ENCODE measurements around the gene TSTD2.
"Not testable (repeated sequence)": the region's sequence is repeated elsewhere in the genome, so short reads cannot be mapped to it uniquely, and the experiment has no call there.

TSTD2 gene

DNA sequence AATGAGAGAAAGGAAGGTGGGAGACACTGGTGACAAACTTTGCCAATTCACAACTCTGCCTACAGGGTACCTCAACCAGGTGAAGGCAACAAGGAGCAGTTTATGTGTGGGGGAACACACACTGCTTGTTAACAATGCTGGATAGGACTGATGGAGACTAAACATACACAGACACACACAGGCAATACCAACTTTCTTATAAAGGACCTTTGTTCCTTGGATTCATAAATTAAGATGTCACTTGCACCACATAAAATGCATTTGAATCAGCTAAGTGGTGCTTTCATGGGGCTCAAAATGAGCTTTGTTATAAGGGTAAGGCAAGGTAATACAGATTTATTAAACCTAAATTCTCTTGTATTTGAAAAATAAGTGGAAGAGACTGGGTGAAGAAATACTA is 4.0 kb downstream of the TSTD2 start:
- no peak for DNase-seq

DNA sequence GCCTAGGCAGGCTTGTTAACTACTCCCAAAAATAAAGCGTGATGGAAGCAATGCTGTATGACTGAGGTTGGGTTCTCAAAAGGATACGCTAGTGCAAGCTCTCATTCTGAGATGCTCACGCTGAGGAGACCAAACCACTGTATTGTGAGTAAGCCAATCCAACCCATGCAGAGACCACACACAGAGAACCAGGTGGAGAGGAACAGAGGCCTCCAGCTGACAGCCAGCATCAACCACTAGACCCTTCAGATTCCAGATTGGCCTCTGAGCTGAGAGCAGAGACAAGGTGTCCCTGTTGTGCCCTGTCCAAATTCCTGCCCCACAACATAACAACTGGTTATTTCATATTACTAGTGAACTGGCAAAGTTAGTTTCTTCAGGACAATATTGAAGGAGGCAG is 4.5 kb downstream of the TSTD2 start:
- peak; percentile 17 for DNase-seq

DNA sequence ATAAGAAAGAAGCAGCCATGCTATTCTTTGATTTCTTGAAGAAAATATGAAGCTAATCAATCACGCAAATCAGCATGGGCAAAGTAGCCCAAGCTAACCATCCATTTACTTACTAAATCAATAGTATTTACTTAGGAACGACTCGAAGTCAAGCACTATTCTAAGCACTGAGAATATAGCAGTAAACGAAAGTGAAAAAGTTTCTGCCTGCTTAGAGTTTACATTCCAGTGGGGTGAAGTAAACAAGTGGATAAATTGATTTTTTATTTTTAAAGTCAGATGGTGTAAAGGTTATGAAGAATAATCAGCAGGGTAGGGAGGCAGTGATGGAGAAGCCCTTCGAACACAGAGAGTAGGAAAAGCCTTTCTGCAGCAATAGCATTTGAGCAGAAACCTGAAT is 5.5 kb downstream of the TSTD2 start:
- DNase-seq, result no peak

DNA sequence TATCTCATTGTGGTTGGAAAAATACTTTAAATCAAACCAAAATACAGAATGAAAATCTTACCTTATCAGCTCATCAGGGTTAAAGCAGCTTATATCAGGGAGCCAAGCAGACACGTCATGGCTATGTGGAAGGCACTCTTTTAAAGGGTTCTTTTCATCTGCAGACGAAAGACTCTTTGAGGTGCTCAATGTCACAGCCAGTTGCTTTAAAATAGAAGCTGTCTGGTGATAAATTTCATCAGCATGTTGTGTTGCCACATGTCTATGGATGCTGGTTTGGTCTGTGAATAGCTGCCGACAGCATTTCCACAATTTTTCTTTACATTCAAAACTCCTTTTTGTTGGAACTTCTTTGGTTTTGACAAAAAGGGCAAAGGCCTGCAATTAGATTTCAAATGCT is 7.5 kb downstream of the TSTD2 start:
- DNase-seq, result no peak

DNA sequence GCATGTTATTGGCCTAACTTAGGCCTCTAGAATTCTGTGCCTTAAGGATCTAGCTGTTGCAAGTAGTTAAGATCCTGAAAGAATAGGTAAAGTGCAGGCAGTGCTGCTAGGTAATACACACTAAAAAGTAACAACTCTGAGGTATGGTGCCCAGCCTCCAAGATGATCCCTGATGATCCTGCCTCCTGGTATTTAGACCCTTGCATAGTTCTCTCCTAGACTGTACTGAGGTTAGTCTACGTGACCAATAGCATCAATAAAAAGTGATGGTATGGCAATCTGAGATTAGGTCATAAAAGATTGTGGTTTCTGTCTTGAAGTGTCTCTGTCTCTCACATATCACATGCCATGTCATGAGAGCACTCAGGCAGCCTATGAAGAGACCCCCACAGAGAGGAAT is 9.2 kb downstream of the TSTD2 start:
- no peak for DNase-seq

DNA sequence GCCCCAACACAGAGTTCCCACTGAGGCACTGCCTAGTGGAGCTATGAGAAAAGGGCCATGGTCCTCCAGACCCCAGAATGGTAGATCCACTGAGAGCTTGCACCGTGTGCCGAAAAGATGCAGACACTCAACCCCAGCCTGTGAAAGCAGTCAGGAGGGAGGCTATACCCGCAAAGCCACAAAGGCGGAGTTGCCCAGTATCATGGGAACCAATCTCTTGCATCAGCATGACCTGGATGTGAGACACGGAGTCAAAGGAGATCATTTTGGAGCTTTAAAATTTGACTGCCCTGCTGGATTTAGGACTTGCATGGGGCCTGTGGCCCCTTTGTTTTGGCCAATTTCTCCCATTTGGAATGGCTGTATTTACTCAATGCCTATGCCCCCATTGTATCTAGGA is 10.7 kb downstream of the TSTD2 start:
- not testable (repeated sequence) for DNase-seq

DNA sequence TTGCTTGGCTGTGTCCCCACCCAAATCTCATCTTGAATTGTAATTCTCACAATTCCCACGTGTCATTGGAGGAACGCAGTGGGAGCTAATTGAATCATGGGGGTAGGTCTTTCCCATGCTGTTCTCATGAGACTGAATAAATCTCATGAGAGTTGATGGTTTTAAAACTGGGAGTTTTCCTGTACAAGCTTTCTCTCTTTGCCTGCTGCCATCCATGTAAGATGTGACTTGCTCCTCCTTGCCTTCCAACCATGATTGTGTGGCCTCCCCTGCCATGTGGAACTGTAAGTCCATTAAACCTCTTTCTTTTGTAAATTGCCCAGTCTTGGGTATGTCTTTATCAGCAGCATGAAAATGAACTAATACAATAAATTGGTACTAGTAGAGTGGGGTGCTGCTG is 13.1 kb downstream of the TSTD2 start:
- DNase-seq, result not testable (repeated sequence)

DNA sequence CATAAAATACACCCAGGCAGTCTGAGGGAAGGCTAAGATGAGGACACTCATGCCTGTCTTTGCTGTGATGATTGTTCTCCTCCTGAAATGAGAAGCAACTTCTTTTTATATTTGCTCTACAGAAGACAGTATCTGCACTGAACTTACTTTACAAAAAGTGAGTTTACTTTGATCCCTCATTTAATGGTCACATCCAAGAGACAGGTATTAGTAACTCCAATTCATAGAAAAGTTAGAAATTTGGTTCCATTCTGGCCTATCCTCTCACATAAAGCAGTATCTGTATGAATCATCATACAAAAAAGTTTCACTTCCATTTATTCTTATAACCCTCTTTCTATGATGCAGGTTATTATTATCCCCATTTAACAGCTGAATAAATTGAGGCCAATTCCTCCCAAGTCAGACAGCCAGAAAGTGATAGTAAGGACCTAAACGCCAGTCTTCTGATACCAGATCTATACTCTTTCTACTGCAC is 15.2 kb downstream of the TSTD2 start:
- DNase-seq, result no peak

DNA sequence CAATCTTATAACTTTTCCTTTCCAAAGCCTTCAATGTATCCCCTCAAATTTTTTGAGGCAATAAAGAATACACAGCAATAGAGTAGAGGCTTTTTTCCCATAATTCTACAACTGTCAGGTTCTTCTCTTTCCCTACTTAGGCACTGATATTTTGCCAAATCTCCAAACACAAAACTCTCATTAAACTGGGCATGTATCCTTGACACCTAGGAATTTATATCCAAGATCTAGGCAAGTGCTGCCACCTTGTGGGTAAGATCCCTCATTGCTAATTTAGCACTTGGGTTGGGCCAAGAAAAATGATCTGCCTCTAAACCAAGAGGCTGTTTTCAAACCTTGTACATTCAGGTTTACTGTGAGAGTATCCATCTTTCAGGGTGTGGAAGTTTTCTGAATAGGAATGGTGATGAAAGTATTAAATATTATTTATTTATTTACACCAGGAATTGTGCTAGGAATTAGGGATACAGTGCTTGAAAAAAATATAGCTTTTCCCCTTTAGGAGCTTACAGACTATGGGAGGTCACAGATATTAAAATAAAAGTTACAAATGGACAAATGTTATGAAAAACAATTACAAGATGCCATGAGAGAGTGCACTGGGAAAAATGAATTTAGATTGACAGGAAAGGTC is 17.6 kb downstream of the TSTD2 start:
- peak; percentile 27 for DNase-seq

DNA sequence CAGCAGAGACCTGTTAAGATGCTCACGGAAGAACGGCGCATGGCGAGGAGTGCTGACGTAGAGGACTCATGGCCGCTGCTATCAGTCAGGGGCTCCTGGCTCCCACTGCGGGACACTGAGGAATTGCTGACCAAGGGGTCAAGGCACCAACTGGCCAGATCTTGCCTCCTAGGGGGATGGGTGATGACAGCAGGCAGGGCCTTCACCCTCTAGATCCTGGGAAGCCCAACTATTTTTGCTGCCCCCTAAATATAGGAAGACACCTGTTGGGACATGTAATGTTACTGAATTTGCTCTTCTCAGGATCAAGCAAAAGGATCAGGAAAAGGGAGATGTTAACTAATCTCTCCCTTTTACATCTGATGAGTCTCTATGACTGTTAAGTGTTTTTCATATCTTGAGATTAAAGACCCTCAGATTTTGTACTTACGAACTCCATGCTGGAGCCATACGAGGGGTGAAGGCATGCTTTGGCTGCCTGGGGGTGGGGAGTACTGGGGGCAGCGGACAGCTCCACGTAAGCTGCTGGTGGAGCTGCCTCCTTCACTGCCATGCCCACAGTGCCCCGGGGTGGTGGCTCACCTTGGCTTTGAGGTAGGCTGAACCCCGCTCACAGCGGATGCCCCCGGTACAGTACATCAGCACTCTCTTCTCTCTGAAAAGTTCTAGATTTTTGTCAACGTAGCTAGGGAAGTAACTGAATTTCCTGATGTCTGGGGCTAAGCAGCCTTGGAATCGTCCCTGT is 28.1 kb downstream of the TSTD2 start:
- DNase-seq, result no peak

DNA sequence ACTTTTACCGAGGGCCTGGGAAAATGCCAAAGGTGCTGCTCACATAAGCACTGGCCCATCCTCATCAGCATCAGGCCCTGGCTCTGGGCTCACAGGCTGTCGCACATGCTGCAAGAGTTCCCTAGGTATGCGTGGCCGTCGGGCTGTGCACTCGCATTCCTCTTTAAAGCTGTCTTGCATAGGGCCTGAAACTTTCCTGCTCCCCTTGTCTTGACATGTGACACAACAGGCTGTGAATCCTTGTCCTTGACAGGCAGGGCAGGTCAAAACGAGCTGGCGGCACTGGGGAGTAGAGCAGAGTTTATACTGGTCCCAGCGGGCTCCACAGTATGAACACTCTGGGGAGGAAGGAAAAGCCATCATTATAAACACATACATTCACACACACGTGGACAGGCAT is 30.7 kb downstream of the TSTD2 start:
- DNase-seq, result no peak

DNA sequence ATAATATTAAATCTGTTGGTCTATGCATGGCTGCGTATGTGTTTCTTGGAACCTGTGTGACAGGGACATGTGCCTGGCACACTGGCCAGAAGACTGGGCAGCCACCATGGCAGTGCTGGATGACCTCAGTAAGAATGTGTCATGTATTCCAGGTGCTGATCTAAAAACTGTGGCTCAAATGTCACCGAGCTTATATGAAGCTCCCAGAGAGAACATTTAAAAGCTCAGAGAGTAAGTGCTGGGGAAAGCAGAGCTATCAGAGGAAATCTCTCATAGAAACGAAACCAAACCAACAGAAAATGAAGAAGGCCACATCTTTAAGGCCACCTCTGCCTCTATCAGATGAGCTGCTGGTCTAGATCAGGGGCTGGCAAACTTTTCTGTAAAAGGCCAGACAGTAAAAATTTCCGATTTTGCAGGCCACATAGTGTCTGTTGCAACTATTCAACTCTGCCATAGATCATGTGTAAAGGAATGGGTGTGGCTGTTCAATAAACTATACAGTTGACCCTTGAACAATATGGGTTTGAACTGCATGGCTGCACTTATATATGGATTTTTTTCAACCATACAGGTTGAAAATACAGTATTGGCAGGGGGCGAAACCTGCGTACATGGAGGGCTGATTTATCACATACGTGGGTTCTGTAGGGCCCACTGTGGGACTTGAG is 31.8 kb downstream of the TSTD2 start:
- no peak for DNase-seq

DNA sequence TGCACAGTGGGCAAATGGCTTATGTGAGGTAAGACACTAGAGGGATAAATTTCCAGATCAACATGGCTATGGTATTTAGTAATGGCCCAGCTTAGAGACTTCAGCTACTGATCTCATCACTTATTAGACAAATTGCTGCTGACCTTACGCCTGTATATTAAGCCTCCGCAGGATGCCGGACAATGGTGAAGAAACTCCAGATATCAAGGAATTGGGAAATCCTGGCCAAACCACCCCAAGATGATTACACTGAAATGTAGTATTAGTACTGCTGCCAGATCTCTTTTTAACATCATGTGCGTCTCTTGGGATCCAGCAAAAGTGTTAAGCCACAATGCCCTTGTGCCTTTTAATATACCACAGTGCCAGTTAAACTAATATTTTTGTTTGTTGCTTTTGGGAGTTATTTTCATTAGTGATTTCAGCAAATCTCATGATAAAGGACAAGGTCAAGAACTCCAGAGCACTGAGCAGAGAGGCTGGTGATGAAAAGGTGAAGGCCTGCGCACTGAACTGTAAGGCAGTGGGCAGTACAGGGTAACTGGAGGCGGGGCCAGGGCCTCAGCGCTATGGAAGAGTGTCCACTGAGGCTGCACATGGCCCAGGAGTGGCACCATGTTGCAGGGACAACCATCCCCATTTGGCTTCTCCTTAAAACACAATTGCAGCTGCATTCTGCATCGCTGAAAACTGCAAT is 32.5 kb downstream of the TSTD2 start:
- no peak for DNase-seq

DNA sequence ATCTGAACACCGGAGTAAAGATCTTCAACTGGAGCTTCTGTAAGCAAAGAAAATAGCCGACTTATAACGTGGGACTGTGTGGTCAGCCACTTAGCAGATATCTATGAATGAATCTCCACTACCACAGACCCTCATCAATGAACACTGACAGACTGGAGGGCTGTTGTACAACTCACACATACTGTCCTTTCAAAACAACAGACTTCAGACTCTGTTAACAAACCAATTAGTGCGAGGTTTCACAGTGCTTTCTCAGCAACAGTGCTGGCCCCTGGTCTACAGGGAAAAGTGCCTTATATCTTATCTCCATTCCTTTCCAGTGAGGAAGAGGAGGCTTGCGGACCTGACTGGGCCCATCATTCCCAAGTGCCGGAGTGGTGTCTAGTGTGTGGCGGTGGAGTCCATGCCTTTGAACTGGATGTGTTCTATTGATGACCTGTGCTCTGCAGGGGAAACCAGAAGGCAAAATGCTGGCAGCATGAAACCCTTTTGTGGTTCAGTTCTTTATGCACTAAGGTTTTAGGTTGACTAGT is 33.8 kb downstream of the TSTD2 start:
- no peak for DNase-seq

DNA sequence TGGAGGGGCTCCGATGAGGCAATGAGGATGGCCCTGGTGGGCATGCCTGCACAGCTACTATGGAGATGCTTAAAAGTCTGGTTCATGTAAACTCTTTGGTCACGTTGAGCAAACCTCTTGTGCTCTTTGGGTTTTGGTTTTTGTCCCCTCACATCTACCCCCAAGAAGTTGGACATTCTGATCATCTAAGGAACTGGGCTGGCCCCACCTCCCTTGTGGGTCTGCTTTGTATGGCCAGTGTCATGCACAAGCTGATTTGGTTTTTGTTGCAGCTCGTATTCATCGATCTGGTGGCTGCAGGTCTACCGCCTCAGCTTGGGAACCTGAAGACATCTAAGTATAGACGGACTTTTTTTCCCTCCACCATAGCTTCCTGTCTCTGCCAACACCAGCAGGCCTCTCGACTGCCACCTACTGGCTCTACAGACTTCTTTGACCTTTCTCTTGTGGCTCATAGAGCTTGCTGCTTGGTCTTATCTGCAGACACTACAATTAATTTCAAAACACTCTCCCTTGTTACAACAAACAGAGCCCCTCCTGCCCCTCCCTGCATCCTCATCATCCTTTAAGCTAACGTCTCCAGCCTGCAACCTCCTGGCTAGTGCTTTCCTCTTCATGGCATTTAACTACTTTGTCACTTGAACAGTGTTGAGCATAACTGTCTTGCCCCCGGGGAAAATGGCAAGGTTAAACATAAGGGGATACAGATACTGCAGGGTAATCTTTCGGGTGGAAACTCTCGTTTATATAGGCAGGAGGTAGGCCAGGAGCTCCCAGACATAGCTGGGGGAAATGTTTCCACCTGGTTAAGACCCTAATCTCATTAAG is 34.5 kb downstream of the TSTD2 start:
- peak; percentile 22 for DNase-seq

DNA sequence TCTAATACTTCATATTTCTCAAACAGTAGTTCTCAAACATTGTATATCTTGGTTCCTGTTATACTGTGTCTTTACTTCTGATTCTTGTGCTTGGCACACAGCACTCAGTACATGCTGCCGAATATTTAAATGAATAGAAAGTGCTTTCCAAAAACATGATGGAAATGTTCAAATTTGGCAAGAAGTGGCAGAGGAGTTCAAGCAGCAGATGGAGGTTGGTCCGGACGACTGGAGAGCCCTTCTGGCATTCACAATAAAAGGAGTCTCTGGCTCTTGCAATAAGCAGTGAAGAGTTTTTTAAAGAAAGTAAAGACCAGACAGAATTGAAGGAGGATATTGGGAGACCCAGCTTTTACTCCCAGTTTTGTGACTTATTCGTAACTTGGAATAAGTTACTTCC is 36.3 kb downstream of the TSTD2 start:
- no peak for DNase-seq

DNA sequence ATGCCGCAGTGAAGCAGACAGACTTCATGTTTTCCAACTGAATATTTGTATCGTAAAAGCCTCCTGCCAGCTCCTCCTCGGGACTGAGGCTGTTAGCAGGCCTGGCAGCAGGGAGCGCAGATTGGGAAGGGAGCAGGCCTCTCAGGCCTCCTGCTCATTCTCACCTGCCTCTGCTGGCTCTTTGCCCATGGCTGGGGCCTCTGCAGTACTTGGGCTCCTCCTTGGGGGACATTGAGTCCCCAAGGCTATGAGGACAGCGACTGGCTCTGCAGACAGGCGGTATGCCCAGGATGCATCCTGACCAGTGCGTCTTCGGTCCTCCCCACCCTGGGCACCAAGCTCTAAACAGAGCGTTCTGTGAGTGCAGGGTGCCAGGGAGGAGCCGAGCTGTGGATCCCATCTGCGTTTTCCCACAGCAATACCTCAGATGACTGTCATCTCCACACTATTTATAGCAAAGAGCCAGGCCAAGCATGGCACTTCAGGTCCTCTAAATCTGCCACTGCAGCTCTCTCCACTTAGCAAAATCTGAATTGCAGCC is 38.7 kb downstream of the TSTD2 start:
- DNase-seq, result peak; percentile 14

DNA sequence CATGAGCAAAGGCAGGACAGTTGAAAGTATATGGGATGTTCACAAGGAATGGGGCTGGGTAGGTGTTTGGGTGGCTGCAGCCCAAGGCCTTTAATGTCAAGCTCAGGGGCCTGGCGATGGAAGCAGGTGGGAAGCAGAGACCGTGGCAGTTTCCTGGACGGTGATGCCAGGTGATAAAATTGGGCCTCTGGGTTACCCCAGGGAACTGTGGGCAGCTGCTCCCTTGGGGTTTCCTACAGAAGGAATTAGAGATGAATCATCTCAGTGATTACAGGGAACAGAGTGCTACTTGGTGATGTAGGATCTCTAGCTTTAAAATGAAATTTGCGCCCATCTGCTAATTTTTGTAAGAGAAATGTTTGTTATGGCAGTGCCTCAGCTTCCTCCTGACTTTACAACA is 39.2 kb downstream of the TSTD2 start:
- DNase-seq, result peak; percentile 29

DNA sequence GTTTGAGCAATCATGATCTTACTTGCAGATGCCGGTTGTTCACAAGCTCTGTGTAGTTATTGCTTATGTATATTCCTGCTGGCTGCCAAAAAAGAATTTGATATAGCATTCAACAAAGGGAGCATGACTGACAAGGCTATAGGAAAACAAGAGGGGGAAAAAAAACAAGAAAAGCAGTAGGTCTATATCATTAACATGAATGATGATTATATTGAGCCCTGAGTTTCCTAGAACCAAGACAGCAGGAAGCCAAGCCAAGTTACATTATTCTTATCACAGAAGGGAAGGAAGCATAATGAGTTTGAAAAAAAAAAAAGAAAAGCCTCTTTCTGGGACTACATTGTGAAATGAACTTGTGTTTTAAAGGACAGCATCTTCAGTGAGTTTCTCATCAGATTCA is 41.0 kb downstream of the TSTD2 start:
- peak; percentile 8 for DNase-seq

DNA sequence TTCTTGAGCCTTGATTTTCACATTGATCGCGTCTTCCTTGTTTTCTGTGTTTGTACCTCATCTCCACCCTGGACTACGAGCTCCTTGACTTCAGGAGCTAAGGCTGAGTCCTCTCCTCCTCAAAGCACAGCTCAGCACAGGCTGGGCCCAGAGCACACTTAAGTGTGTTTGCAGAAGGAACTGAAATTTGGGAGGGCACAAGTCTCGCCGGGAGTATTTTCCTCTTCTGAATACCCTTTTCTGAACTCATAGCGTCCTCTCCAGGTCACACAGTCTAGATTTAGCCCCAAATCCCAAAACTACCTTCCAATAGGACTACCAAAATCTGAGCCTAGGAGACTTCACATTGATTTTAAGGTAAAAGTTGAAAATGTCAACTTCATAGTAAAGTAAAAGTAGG is 41.6 kb downstream of the TSTD2 start:
- DNase-seq, result no peak

DNA sequence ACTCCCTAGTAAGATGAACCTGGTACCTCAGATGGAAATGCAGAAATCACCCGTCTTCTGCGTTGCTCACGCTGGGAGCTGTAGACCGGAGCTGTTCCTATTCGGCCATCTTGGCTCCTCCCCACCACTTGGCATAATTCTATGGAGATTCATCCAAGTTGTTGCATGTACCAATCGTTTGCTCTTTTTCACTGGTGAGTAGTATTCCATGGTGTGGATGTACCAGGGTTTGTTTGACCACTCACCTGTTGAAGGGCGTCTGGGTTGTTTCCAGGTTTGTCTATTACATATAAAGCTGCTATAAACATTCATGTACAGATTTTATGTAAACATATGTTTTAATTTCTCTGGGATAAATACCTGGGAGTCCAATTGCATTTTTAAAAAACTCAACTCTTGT is 46.3 kb downstream of the TSTD2 start:
- DNase-seq, result not testable (repeated sequence)

DNA sequence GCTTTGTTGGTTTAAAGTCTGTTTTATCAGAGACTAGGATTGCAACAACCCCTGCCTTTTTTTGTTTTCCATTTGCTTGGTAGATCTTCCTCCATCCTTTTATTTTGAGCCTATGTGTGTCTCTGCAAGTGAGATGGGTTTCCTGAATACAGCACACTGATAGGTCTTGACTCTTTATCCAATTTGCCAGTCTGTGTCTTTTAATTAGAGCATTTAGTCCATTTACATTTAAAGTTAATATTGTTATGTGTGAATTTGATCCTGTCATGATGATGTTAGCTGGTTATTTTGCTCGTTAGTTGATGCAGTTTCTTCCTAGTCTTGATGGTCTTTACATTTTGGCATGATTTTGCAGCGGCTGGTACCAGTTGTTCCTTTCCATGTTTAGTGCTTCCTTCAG is 48.4 kb downstream of the TSTD2 start:
- not testable (repeated sequence) for DNase-seq
